ENCODE data around the gene ZNF701.
"Not testable (repeated sequence)": the region's sequence is repeated elsewhere in the genome, so short reads cannot be mapped to it uniquely, and the experiment has no call there.

Gene ZNF701

GRCh38 chr19:52601974-52602366 is 31.9 kb downstream of the ZNF701 start:
- not testable (repeated sequence) for H2BK12ac ChIP-seq (ENCODE audit: low read length in 2 of 2); H3K14ac ChIP-seq (ENCODE audit: low read length in 2 of 2)

GRCh38 chr19:52602941-52603340 is 32.9 kb downstream of the ZNF701 start:
- Histone ChIP-seq H3K79me1 (replicated peaks; ENCODE audit: low read length, poor library complexity, severe bottlenecking) (peaks cover 25% of the 10 kb centered on the region), H3K36me3 (ENCODE audit: control insufficient read depth in 1 of 2, insufficient read depth in 2 of 2, low read depth in 1 of 2, low read length in 2 of 2) (peaks cover 0 to 8% of the 10 kb centered on the region in 2 experiments), H2AFZ (ENCODE audit: low read depth, low read length) (no peak overlapping the region), H2AK5ac (ENCODE audit: low read length, severe bottlenecking) (no peak overlapping the region), H3K4me3 (ENCODE audit: insufficient read depth in 1 of 2, low read depth in 1 of 2, low read length in 2 of 2) (no peak overlapping the region), H3K4me2 (ENCODE audit: low read length, poor library complexity, severe bottlenecking) (no peak overlapping the region), H3K4ac (ENCODE audit: low read depth in 1 of 2, low read length in 2 of 2) (no peak overlapping the region), H3K23ac (ENCODE audit: low read length in 2 of 2) (no peak overlapping the region), H2BK12ac (ENCODE audit: low read length in 2 of 2) (no peak overlapping the region), H2BK120ac (ENCODE audit: low read depth, low read length) (no peak overlapping the region), H3K27me3 (ENCODE audit: control insufficient read depth in 1 of 2, insufficient read depth in 1 of 2, low read length in 2 of 2) (no peaks in the 10 kb centered on the region), H2BK15ac (ENCODE audit: low read depth, poor library complexity, severe bottlenecking) (no peak overlapping the region), H3K4me1 (ENCODE audit: control insufficient read depth, insufficient read depth, low read depth, low read length) (peaks cover 9% of the 10 kb centered on the region), H3K14ac (ENCODE audit: low read length in 2 of 2) (no peak overlapping the region), H2BK5ac (ENCODE audit: low read depth, low read length, poor library complexity, severe bottlenecking) (no peak overlapping the region), H3K18ac (ENCODE audit: low read depth in 1 of 2, low read length in 2 of 2) (no peak overlapping the region), H4K91ac (ENCODE audit: low read length) (no peak overlapping the region), H4K8ac (ENCODE audit: low read length) (no peak overlapping the region), H3K9ac (ENCODE audit: low read length) (no peak overlapping the region), H3K9me3 (ENCODE audit: control insufficient read depth, low read length) (peaks cover 8% of the 10 kb centered on the region), H3K27ac (ENCODE audit: low read length, poor library complexity, severe bottlenecking) (no peak overlapping the region)
- DNase-seq: no peak
- 100% methylated on average over 1 of the region's 2 CpGs for WGBS

More at GRCh38 chr19:52601974-52602366, 31.9 kb downstream of the ZNF701 start:
- H4K8ac ChIP-seq (ENCODE audit: low read length); H3K4ac ChIP-seq (ENCODE audit: low read depth in 1 of 2, low read length in 2 of 2); H3K9me3 ChIP-seq (ENCODE audit: control insufficient read depth, low read length); H2BK15ac ChIP-seq (ENCODE audit: low read depth, poor library complexity, severe bottlenecking); H2BK120ac ChIP-seq (ENCODE audit: low read depth, low read length); H3K18ac ChIP-seq (ENCODE audit: low read depth in 1 of 2, low read length in 2 of 2); H3K23ac ChIP-seq (ENCODE audit: low read length in 2 of 2); H2BK5ac ChIP-seq (ENCODE audit: low read depth, low read length, poor library complexity, severe bottlenecking); H2AFZ ChIP-seq (ENCODE audit: low read depth, low read length); H3K27ac ChIP-seq (ENCODE audit: low read length, poor library complexity, severe bottlenecking); H3K4me1 ChIP-seq (ENCODE audit: control insufficient read depth, insufficient read depth, low read depth, low read length); H2AK5ac ChIP-seq (ENCODE audit: low read length, severe bottlenecking); H3K27me3 ChIP-seq (ENCODE audit: control insufficient read depth in 1 of 2, insufficient read depth in 1 of 2, low read length in 2 of 2); H4K91ac ChIP-seq (ENCODE audit: low read length): not testable (repeated sequence)
- Histone ChIP-seq H3K4me2 (ENCODE audit: low read length, poor library complexity, severe bottlenecking) (peak overlapping the region; percentile 83), H3K79me1 (replicated peaks; ENCODE audit: low read length, poor library complexity, severe bottlenecking) (peaks cover 23% of the 10 kb centered on the region), H3K36me3 (ENCODE audit: control insufficient read depth in 1 of 2, insufficient read depth in 2 of 2, low read depth in 1 of 2, low read length in 2 of 2) (peaks cover under 1 to 12% of the 10 kb centered on the region in 2 experiments), H3K4me3 (ENCODE audit: insufficient read depth in 1 of 2, low read depth in 1 of 2, low read length in 2 of 2) (peak overlapping the region; percentile 56 to 87), H3K9ac (ENCODE audit: low read length) (peak overlapping the region; percentile 81)
- peak; percentile 18 for DNase-seq
- WGBS: 67% methylated on average over 3 of the region's 3 CpGs

DNA sequence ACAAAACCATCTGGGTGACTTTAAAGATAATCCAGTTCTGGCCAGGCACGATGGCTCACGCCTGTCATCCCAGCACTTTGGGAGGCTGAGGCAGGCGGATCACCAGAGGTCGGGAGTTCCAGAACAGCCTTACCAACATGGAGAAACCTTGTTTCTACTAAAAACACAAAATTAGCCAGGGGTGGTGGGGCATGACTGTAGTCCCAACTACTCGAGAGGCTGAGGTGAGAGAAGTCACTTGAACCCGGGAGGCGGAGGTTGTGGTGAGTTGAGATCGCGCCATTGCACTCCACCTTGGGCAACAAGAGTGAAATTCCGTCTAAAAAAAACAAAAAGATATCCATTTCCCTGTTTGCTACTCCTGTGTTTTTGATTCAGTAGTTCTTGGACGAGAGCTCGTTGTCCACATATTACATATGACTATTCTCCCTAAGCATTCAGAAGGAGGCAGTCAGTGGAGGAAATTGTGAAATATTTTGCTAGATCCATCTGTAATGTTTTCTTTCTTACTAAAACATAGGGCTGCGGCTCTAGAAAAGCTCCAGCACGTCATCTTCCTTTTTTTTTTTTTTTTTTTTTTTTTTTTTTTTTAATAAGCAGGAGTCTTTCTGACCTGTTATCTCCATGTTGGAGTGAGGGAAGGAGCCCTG is 33.6 kb downstream of the ZNF701 start:
- Histone ChIP-seq H3K4me2 (ENCODE audit: low read length, poor library complexity, severe bottlenecking) (no peak overlapping the region), H3K4me1 (ENCODE audit: control insufficient read depth, insufficient read depth, low read depth, low read length) (peaks cover 9% of the 10 kb centered on the region), H3K36me3 (ENCODE audit: control insufficient read depth in 1 of 2, insufficient read depth in 2 of 2, low read depth in 1 of 2, low read length in 2 of 2) (peaks cover 2 to 8% of the 10 kb centered on the region in 2 experiments), H3K9ac (ENCODE audit: low read length) (no peak overlapping the region), H2AK5ac (ENCODE audit: low read length, severe bottlenecking) (no peak overlapping the region), H2AFZ (ENCODE audit: low read depth, low read length) (no peak overlapping the region), H3K23ac (ENCODE audit: low read length in 2 of 2) (no peak overlapping the region), H3K27me3 (ENCODE audit: control insufficient read depth in 1 of 2, insufficient read depth in 1 of 2, low read length in 2 of 2) (no peaks in the 10 kb centered on the region), H2BK15ac (ENCODE audit: low read depth, poor library complexity, severe bottlenecking) (no peak overlapping the region), H2BK120ac (ENCODE audit: low read depth, low read length) (no peak overlapping the region), H3K18ac (ENCODE audit: low read depth in 1 of 2, low read length in 2 of 2) (no peak overlapping the region), H2BK12ac (ENCODE audit: low read length in 2 of 2) (no peak overlapping the region), H2BK5ac (ENCODE audit: low read depth, low read length, poor library complexity, severe bottlenecking) (no peak overlapping the region), H3K27ac (ENCODE audit: low read length, poor library complexity, severe bottlenecking) (no peak overlapping the region), H3K4me3 (ENCODE audit: insufficient read depth in 1 of 2, low read depth in 1 of 2, low read length in 2 of 2) (no peak overlapping the region), H3K14ac (ENCODE audit: low read length in 2 of 2) (no peak overlapping the region), H3K9me3 (ENCODE audit: control insufficient read depth, low read length) (peaks cover 10% of the 10 kb centered on the region), H4K91ac (ENCODE audit: low read length) (no peak overlapping the region), H3K4ac (ENCODE audit: low read depth in 1 of 2, low read length in 2 of 2) (no peak overlapping the region), H4K8ac (ENCODE audit: low read length) (no peak overlapping the region), H3K79me1 (replicated peaks; ENCODE audit: low read length, poor library complexity, severe bottlenecking) (peaks cover 25% of the 10 kb centered on the region)
- 95% methylated on average over 6 of the region's 14 CpGs for WGBS
- no peak for DNase-seq

DNA sequence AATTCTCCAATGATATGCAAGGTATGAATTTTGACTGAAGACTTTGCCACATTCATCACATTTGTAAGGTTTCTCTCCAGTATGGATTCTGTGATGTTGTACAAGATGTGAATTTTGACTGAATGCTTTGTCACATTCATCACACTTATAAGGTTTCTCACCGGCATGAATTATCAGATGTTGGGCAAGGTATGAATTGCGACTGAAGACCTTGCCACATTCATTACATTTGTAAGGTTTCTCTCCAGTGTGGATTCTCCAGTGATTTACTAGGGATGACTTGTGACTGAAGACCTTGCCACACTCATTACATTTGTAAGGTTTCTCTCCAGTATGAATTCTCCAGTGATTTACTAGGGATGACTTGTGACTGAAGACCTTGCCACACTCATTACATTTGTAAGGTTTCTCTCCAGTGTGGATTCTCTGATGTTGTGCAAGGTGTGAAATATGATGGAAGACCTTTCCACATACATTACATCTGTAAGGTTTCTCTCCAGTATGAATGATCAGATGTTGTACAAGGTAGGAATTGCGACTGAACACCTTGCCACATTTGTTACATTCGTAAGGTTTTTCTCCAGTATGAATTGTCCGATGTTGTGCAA is 43.3 kb downstream of the ZNF701 start:
- Histone ChIP-seq H3K27ac (ENCODE audit: low read length, poor library complexity, severe bottlenecking) (no peak overlapping the region), H2BK15ac (ENCODE audit: low read depth, poor library complexity, severe bottlenecking) (no peak overlapping the region), H2AFZ (ENCODE audit: low read depth, low read length) (no peak overlapping the region)

More for the DNA sequence above, 43.3 kb downstream of the ZNF701 start:
- Histone ChIP-seq H3K4me3 (ENCODE audit: insufficient read depth in 1 of 2, low read depth in 1 of 2, low read length in 2 of 2) (peak overlapping the region in 1 of 2 experiments; percentile 55), H2BK12ac (ENCODE audit: low read length in 2 of 2) (no peak overlapping the region), H4K91ac (ENCODE audit: low read length) (no peak overlapping the region), H2BK5ac (ENCODE audit: low read depth, low read length, poor library complexity, severe bottlenecking) (no peak overlapping the region), H4K8ac (ENCODE audit: low read length) (no peak overlapping the region), H2BK120ac (ENCODE audit: low read depth, low read length) (no peak overlapping the region), H3K27me3 (ENCODE audit: control insufficient read depth in 1 of 2, insufficient read depth in 1 of 2, low read length in 2 of 2) (no peaks in the 10 kb centered on the region), H3K36me3 (ENCODE audit: control insufficient read depth in 1 of 2, insufficient read depth in 2 of 2, low read depth in 1 of 2, low read length in 2 of 2) (peaks cover 46 to 64% of the 10 kb centered on the region in 2 experiments), H3K4ac (ENCODE audit: low read depth in 1 of 2, low read length in 2 of 2) (no peak overlapping the region), H3K18ac (ENCODE audit: low read depth in 1 of 2, low read length in 2 of 2) (no peak overlapping the region), H3K79me1 (replicated peaks; ENCODE audit: low read length, poor library complexity, severe bottlenecking) (peaks cover 10% of the 10 kb centered on the region), H3K4me2 (ENCODE audit: low read length, poor library complexity, severe bottlenecking) (no peak overlapping the region), H3K4me1 (ENCODE audit: control insufficient read depth, insufficient read depth, low read depth, low read length) (no peaks in the 10 kb centered on the region), H3K14ac (ENCODE audit: low read length in 2 of 2) (no peak overlapping the region), H2AK5ac (ENCODE audit: low read length, severe bottlenecking) (no peak overlapping the region), H3K9ac (ENCODE audit: low read length) (no peak overlapping the region), H3K9me3 (ENCODE audit: control insufficient read depth, low read length) (peaks cover 83% of the 10 kb centered on the region), H3K23ac (ENCODE audit: low read length in 2 of 2) (no peak overlapping the region)
- DNase-seq: no peak
- 100% methylated on average over 1 of the region's 5 CpGs for WGBS

All from mesenchymal stem cell (in vitro differentiated cells and primary cell).